PFSK-1 (cell line): ENCODE results near the gene NOP14.

Experiments used
- POLR2AphosphoS5 ChIP-seq: IDR thresholded peaks from 2 replicates; pipeline ENCODE4 v1.6.1; 2012; ENCODE audit warnings: low read depth, mild to moderate bottlenecking, control low read depth, low read length, moderate library complexity
- REST ChIP-seq, 2 experiments: IDR thresholded peaks; 2 replicates each; pipeline versions ENCODE4 v1.6.1 to v1.8.0; 2011 to 2012; ENCODE audit warnings: low read depth in 2 of 2, low read length in 2 of 2, control low read depth in 1 of 2, inconsistent platforms in 1 of 2, mild to moderate bottlenecking in 1 of 2, moderate library complexity in 1 of 2; ENCODE audit not compliant: insufficient read depth in 1 of 2
- SIN3A ChIP-seq: IDR thresholded peaks from 2 replicates; pipeline ENCODE4 v1.6.1; 2012; ENCODE audit warnings: mild to moderate bottlenecking, low read length, moderate library complexity, borderline replicate concordance; ENCODE audit not compliant: insufficient read depth
- TAF1 ChIP-seq: IDR thresholded peaks from 2 replicates; pipeline ENCODE4 v1.6.1; 2012; ENCODE audit warnings: low read length, control low read depth, borderline replicate concordance; ENCODE audit not compliant: insufficient read depth

- TF ChIP-seq SIN3A (no peak), POLR2AphosphoS5 (no peak), TAF1 (no peak), REST (IDR thresholded peaks at IDR 0.05; ENCODE audit: insufficient read depth in 1 of 2, low read depth in 2 of 2, low read length in 2 of 2) (no peak)
Measured at GRCh38 chr4:2954358-2955185, 8.6 kb downstream of the NOP14 start.
